HEK293T (cell line): ENCODE data around the gene GJD2.

Experiments used
- ARNT ChIP-seq: fragments of 450-650 bp; IDR thresholded peaks from 2 replicates; pipeline ENCODE4 v1.6.1; 2017; ENCODE audit warnings: mild to moderate bottlenecking
- NFRKB ChIP-seq: fragments of 450-650 bp; IDR thresholded peaks from 2 replicates; pipeline ENCODE4 v1.6.1; 2016; ENCODE audit warnings: mild to moderate bottlenecking, moderate library complexity
- SP1 ChIP-seq: fragments of 450-650 bp; IDR thresholded peaks from 2 replicates; pipeline ENCODE4 v1.6.1; 2017
- ZNF384 ChIP-seq: fragments of 450-650 bp; IDR thresholded peaks from 2 replicates; pipeline ENCODE4 v1.6.1; 2016

GRCh38 chr15:34754674-34755418, at the start of gene GJD2:
- TF ChIP-seq ARNT (no peak), ZNF384 (no peak), NFRKB (no peak), SP1 (no peak)
